DMS153 (cell line): ENCODE results near the gene COPS3.

Experiments used
- DNase-seq: peaks from one replicate; lab custom pipeline; 2025; lab: John Stamatoyannopoulos, UW

Gene COPS3

GRCh38 chr17:17280613-17281549 is at the start of gene COPS3:
Gene COPS3, minus strand, starts transcription at chr17:17281246. Its CDS starts 60 bp downstream, at chr17:17281186.
- DNase-seq = peak; percentile 78

- DNase-seq = no peak
Observed at GRCh38 chr17:17328251-17328650, 47.2 kb upstream of the COPS3 start.

- DNase-seq = no peak
Observed at GRCh38 chr17:17326275-17326875, 45.3 kb upstream of the COPS3 start.

GRCh38 chr17:17325816-17326215 is 44.8 kb upstream of the COPS3 start:
- no peak for DNase-seq

- no peak for DNase-seq
Observed at GRCh38 chr17:17325228-17325627, 44.2 kb upstream of the COPS3 start.

- no peak for DNase-seq
Observed at GRCh38 chr17:17324616-17325015, 43.6 kb upstream of the COPS3 start.

- no peak for DNase-seq
Observed at GRCh38 chr17:17322516-17323510, 41.8 kb upstream of the COPS3 start.

GRCh38 chr17:17321356-17322025 is 40.4 kb upstream of the COPS3 start:
- DNase-seq = no peak

GRCh38 chr17:17320911-17321220 is 39.8 kb upstream of the COPS3 start:
- DNase-seq = no peak

- no peak for DNase-seq
Observed at GRCh38 chr17:17320188-17320910, 39.3 kb upstream of the COPS3 start.

GRCh38 chr17:17315142-17315821 is 34.2 kb upstream of the COPS3 start:
- no peak for DNase-seq

GRCh38 chr17:17314501-17315071 is 33.5 kb upstream of the COPS3 start:
- no peak for DNase-seq

- no peak for DNase-seq
Observed at GRCh38 chr17:17313350-17313991, 32.4 kb upstream of the COPS3 start.

- no peak for DNase-seq
Observed at GRCh38 chr17:17309356-17309755, 28.3 kb upstream of the COPS3 start.

- no peak for DNase-seq
Observed at GRCh38 chr17:17305281-17305801, 24.3 kb upstream of the COPS3 start.

GRCh38 chr17:17304521-17304985 is 23.5 kb upstream of the COPS3 start:
- no peak for DNase-seq

GRCh38 chr17:17303847-17304490 is 22.9 kb upstream of the COPS3 start:
- DNase-seq = no peak

GRCh38 chr17:17303010-17303846 is 22.2 kb upstream of the COPS3 start, which contains the start of gene NT5M:
Gene NT5M, plus strand, starts transcription at chr17:17303373. Its CDS starts 178 bp downstream, at chr17:17303551.
- peak; percentile 37 for DNase-seq
